H1 (cell line): Measurements from ENCODE around the gene SLC6A18. TPM values are rescaled to one million over a fixed set of nuclear protein-coding genes. Genes with fewer than 3 reads are reported as not detected.

ENCODE experiments used
- BACH1 ChIP-seq: IDR thresholded peaks from 2 replicates; pipeline ENCODE4 v1.6.1; 2012; ENCODE audit warnings: low read length, improper control_type of control experiment
- JUND ChIP-seq: IDR thresholded peaks from 2 replicates; pipeline ENCODE4 v1.6.1; 2011; ENCODE audit warnings: mild to moderate bottlenecking, improper control_type of control experiment, low read length
- PHF8 ChIP-seq: fragments of 200-600 bp; sonication (generic); conservative IDR thresholded peaks from 2 replicates; pipeline ENCODE4 v1.7.1; 2012; ENCODE audit warnings: low read depth, mild to moderate bottlenecking, inconsistent platforms, low read length, moderate library complexity
- SP2 ChIP-seq: IDR thresholded peaks from 2 replicates; pipeline ENCODE4 v1.6.1; 2012; ENCODE audit warnings: mild to moderate bottlenecking, low read length, inconsistent platforms
- SUZ12 ChIP-seq: fragments of 200-600 bp; sonication (generic); IDR thresholded peaks from 2 replicates; pipeline ENCODE4 v1.6.1; 2012; ENCODE audit warnings: mild to moderate bottlenecking, inconsistent platforms, low read length, moderate library complexity, mixed read lengths
- polyA plus RNA-seq, 7 experiments: library from polyadenylated mRNA; depleted of rRNA in 3 of 7; stranded (reverse) in 5 of 7; unstranded in 2 of 7; fragments of >200 nt in 5 of 7; fragments of 200-250 nt in 2 of 7; gene quantifications; 1 replicate in 5 of 7; 2 replicates in 1 of 7; 4 replicates in 1 of 7; pipeline versions ENCODE4 v1.2.1 to v1.2.3, GENCODE V29; 2011 to 2013; ENCODE audit warnings: missing spikeins in 2 of 7, mixed read lengths in 2 of 7
- total RNA-seq: library from RNA; stranded (reverse); fragmentation: NEBNext Ultra II Directional; extraction: Animal tissue kit (Norgen Biotek cat#: 25700); gene quantifications from 2 replicates; pipeline ENCODE4 v1.2.1, GENCODE V29; 2021

The SLC6A18 gene
- total and polyA plus RNA-seq, 2 of the 8 experiments (the other 6 are each of a cell fraction or from before 2014, with no cell fraction given), result not detected

DNA sequence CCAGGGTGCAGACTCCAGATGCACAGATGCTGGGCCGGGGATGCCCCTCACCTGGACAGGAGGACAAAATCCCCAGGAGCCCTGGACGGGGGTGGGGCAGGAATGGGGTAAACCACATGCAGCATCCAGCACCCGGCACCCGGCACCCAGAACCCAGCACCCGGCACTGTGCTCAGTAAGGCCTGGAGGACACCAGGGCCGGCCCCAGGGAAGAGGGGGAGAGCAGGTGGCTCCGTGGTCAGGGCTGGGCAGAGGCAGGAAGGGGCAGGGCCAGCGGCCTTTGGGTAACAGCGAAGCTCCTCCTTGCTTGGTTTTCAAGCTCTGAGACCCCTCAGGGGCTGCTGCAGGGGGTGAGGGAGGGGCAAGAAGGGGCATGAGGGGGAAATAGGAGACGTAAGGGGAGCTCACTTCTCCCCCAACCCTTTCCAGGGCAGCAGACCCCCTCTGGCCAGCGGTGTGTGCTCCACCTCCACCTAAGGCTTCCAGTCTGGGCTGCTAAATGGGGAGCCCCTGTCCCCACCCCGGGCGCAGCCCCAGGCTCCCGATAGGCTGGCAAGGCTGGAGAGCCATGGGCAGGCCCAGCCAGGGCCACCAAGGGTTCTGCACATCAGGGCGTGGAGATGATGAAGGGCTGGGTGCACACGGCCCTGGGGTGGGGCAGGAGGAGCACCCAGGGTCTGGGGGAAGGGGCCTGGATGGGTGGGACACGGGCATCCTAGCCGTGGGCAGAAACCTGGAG lies 41.6 kb upstream of the SLC6A18 start (continued):
- TF ChIP-seq BACH1 (no peak), SUZ12 (no peak), SP2 (no peak), JUND (no peak), PHF8 (no peak)
